ENCODE data around the gene TMEM132D. TPM values are rescaled to one million over a fixed set of nuclear protein-coding genes. Genes with fewer than 3 reads are reported as not detected.

The TMEM132D gene
- total RNA-seq, 1 experiment from 2014 or later: not detected

- TF ChIP-seq, protein P1, sequence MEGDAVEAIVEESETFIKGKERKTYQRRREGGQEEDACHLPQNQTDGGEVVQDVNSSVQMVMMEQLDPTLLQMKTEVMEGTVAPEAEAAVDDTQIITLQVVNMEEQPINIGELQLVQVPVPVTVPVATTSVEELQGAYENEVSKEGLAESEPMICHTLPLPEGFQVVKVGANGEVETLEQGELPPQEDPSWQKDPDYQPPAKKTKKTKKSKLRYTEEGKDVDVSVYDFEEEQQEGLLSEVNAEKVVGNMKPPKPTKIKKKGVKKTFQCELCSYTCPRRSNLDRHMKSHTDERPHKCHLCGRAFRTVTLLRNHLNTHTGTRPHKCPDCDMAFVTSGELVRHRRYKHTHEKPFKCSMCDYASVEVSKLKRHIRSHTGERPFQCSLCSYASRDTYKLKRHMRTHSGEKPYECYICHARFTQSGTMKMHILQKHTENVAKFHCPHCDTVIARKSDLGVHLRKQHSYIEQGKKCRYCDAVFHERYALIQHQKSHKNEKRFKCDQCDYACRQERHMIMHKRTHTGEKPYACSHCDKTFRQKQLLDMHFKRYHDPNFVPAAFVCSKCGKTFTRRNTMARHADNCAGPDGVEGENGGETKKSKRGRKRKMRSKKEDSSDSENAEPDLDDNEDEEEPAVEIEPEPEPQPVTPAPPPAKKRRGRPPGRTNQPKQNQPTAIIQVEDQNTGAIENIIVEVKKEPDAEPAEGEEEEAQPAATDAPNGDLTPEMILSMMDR (conservative IDR thresholded peaks at IDR 0.05; ENCODE audit: low read depth, low read length): no peak
- TF ChIP-seq EZH2 (IDR thresholded peaks at IDR 0.05; ENCODE audit: borderline replicate concordance, low read depth, low read length, poor library complexity, severe bottlenecking): no peak
- Histone ChIP-seq H3K27me3 (replicated peaks; ENCODE audit: insufficient read depth, low read depth, low read length, poor library complexity) (no peaks in the 10 kb centered on the region), H3K4me3 (ENCODE audit: low read depth, low read length, poor library complexity, severe bottlenecking) (no peak overlapping the region), H3K9me3 (ENCODE audit: low read depth, low read length, poor library complexity, severe bottlenecking) (peaks cover 26% of the 10 kb centered on the region), H3K27ac (ENCODE audit: low read depth, low read length, poor library complexity, severe bottlenecking) (no peak overlapping the region), H3K4me1 (ENCODE audit: insufficient read depth, low read length, poor library complexity, severe bottlenecking) (no peaks in the 10 kb centered on the region), H3K36me3 (ENCODE audit: insufficient read depth, low read length, poor library complexity, severe bottlenecking) (no peaks in the 10 kb centered on the region)
- intact Hi-C loops (cut with micrococcal nuclease; ENCODE audit: unreplicated experiment): no loop called here
- ChIA-PET POLR2A (ENCODE audit: low non-redundant PET) (no interaction called here), CTCF (no interaction called here)
- no TSS peak for BruUV-seq (replicated peaks)
- DNase-seq (ENCODE audit: low spot score): no peak
Measured at GRCh38 chr12:129373746-129374145, 530.1 kb downstream of the TMEM132D start.

DNA sequence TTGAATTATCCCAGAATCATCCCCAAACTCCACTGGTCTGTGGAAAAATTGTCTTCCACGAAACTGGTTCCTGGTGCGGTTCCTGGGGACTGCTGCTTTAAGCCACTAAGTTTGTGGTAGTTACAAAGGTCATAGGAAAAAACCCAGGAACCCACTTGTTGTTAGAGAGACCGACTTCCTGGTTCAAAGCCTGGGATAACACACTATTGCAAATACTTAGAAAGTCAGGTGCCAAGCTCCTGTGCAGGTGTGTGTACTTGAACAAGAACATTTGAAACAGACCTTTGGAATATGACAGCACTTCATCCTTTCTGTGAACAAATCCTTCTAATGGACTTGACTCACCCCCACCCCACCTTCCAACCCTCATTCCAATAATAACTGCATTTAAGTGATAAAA lies 530.9 kb downstream of the TMEM132D start:
- Histone ChIP-seq H3K27me3 (replicated peaks; ENCODE audit: insufficient read depth, low read depth, low read length, poor library complexity) (no peaks in the 10 kb centered on the region), H3K27ac (ENCODE audit: low read depth, low read length, poor library complexity, severe bottlenecking) (no peak overlapping the region), H3K4me1 (ENCODE audit: insufficient read depth, low read length, poor library complexity, severe bottlenecking) (no peaks in the 10 kb centered on the region), H3K4me3 (ENCODE audit: low read depth, low read length, poor library complexity, severe bottlenecking) (no peak overlapping the region), H3K9me3 (ENCODE audit: low read depth, low read length, poor library complexity, severe bottlenecking) (peaks cover 32% of the 10 kb centered on the region), H3K36me3 (ENCODE audit: insufficient read depth, low read length, poor library complexity, severe bottlenecking) (no peaks in the 10 kb centered on the region)
- ChIA-PET CTCF (no interaction called here), POLR2A (ENCODE audit: low non-redundant PET) (no interaction called here)
- no TSS peak for BruUV-seq (replicated peaks)
- TF ChIP-seq, protein P1 (conservative IDR thresholded peaks at IDR 0.05; ENCODE audit: low read depth, low read length): no peak
- no peak for TF ChIP-seq EZH2 (IDR thresholded peaks at IDR 0.05; ENCODE audit: borderline replicate concordance, low read depth, low read length, poor library complexity, severe bottlenecking)
- intact Hi-C loops (cut with micrococcal nuclease; ENCODE audit: unreplicated experiment): no loop called here
- no peak for DNase-seq (ENCODE audit: low spot score)

DNA sequence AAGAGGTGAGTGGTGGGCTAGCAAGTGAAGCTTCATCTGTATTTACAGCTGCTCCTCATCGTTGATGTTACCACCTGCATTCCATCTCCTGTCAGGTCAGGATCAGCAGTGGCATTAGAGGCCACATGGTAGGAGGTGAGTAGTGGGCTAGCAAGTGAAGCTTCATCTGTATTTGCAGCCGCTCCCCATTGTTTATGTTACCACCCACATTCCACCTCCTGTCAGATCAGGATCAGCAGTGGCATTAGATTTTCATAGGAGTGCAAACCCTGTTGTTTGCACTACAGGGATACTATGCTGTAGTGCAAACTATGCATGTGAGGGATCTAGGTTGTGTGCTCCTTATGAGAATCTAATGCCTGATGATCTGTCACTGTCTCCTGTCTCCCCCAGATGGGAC lies 531.5 kb downstream of the TMEM132D start:
- no peaks in the 10 kb centered on the region for H3K4me1 ChIP-seq (ENCODE audit: insufficient read depth, low read length, poor library complexity, severe bottlenecking)
- H3K27ac ChIP-seq (ENCODE audit: low read depth, low read length, poor library complexity, severe bottlenecking): no peak overlapping the region
- H3K27me3 ChIP-seq (replicated peaks; ENCODE audit: insufficient read depth, low read depth, low read length, poor library complexity): no peaks in the 10 kb centered on the region
- no peaks in the 10 kb centered on the region for H3K36me3 ChIP-seq (ENCODE audit: insufficient read depth, low read length, poor library complexity, severe bottlenecking)
- CTCF ChIA-PET: no interaction called here
- POLR2A ChIA-PET (ENCODE audit: low non-redundant PET): no interaction called here
- no peak for TF ChIP-seq EZH2 (IDR thresholded peaks at IDR 0.05; ENCODE audit: borderline replicate concordance, low read depth, low read length, poor library complexity, severe bottlenecking)
- TF ChIP-seq, protein P1 (conservative IDR thresholded peaks at IDR 0.05; ENCODE audit: low read depth, low read length): no peak
- intact Hi-C loops (cut with micrococcal nuclease; ENCODE audit: unreplicated experiment): no loop called here
- BruUV-seq (replicated peaks): no TSS peak
- DNase-seq (ENCODE audit: low spot score): no peak
- H3K9me3 ChIP-seq (ENCODE audit: low read depth, low read length, poor library complexity, severe bottlenecking): peaks cover 30% of the 10 kb centered on the region
- H3K4me3 ChIP-seq (ENCODE audit: low read depth, low read length, poor library complexity, severe bottlenecking): no peak overlapping the region
